HCT116 (cell line): ENCODE results near the gene THEMIS2.

Experiments
- EZH2phosphoT487 ChIP-seq: fragments of 200-600 bp; IDR thresholded peaks from 2 replicates; pipeline ENCODE4 v1.6.1; 2018; ENCODE audit warnings: antibody characterized with exemption, borderline replicate concordance
- JUND ChIP-seq: IDR thresholded peaks from 2 replicates; pipeline ENCODE4 v1.6.1; 2012
- POLR2AphosphoS5 ChIP-seq: IDR thresholded peaks from 2 replicates; pipeline ENCODE4 v1.6.1; 2011; ENCODE audit warnings: mild to moderate bottlenecking, low read depth, low read length, moderate library complexity
- TF ChIP-seq, protein P1 (sequence below), 3 experiments: fragments of 200-600 bp in 1 of 3; sonication (generic) in 1 of 3; IDR thresholded peaks in 2 of 3; conservative IDR thresholded peaks in 1 of 3; 2 replicates each; pipeline ENCODE4 v1.5.1; 2012 to 2017; ENCODE audit warnings: low read depth in 2 of 3, low read length in 2 of 3, antibody characterized with exemption in 1 of 3, borderline replicate concordance in 1 of 3, control low read depth in 1 of 3, mild to moderate bottlenecking in 1 of 3, mixed read lengths in 1 of 3, mixed run types in 1 of 3, moderate library complexity in 1 of 3; ENCODE audit not compliant: insufficient read depth in 1 of 3
- TF ChIP-seq, protein P2 (sequence below): IDR thresholded peaks from 2 replicates; pipeline ENCODE4 v1.6.1; 2012

DNA sequence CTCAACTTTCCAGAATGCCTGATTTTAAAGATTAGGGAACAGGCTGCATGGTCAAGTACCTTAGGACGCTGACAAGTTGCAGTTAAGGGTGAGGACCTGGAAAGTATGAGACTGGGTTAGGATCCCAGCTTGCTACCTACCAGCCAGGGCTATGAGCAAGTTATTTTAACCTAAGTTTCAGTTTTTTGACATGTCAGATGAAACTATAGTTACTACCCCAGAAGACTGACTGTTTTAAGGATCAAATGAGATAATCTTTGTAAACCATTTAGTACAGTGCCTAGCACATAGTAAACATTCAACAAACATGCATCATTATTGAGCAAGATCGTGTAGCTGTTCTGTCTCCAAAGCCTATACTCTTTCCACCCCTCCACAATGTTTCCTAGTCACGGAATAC is 14.4 kb downstream of the THEMIS2 start:
- TF ChIP-seq, protein P1, sequence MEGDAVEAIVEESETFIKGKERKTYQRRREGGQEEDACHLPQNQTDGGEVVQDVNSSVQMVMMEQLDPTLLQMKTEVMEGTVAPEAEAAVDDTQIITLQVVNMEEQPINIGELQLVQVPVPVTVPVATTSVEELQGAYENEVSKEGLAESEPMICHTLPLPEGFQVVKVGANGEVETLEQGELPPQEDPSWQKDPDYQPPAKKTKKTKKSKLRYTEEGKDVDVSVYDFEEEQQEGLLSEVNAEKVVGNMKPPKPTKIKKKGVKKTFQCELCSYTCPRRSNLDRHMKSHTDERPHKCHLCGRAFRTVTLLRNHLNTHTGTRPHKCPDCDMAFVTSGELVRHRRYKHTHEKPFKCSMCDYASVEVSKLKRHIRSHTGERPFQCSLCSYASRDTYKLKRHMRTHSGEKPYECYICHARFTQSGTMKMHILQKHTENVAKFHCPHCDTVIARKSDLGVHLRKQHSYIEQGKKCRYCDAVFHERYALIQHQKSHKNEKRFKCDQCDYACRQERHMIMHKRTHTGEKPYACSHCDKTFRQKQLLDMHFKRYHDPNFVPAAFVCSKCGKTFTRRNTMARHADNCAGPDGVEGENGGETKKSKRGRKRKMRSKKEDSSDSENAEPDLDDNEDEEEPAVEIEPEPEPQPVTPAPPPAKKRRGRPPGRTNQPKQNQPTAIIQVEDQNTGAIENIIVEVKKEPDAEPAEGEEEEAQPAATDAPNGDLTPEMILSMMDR (IDR thresholded peaks at IDR 0.05 in 2 of 3, conservative IDR thresholded peaks at IDR 0.05 in 1 of 3; ENCODE audit: borderline replicate concordance in 1 of 3, insufficient read depth in 1 of 3, low read depth in 2 of 3, low read length in 2 of 3): no peak
- no peak for TF ChIP-seq JUND
- TF ChIP-seq EZH2phosphoT487: no peak
- TF ChIP-seq, protein P2, sequence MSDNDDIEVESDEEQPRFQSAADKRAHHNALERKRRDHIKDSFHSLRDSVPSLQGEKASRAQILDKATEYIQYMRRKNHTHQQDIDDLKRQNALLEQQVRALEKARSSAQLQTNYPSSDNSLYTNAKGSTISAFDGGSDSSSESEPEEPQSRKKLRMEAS: no peak
- no peak for TF ChIP-seq POLR2AphosphoS5
